Measurements from ENCODE around the gene PIEZO1. TPM values are rescaled to one million over a fixed set of nuclear protein-coding genes. Genes with fewer than 3 reads are reported as not detected.

PIEZO1 gene
- total and polyA plus RNA-seq, 2 donors (not counting 3 experiments of a cell fraction or from before 2014, with no cell fraction given) = 298 to 322 TPM

DNA sequence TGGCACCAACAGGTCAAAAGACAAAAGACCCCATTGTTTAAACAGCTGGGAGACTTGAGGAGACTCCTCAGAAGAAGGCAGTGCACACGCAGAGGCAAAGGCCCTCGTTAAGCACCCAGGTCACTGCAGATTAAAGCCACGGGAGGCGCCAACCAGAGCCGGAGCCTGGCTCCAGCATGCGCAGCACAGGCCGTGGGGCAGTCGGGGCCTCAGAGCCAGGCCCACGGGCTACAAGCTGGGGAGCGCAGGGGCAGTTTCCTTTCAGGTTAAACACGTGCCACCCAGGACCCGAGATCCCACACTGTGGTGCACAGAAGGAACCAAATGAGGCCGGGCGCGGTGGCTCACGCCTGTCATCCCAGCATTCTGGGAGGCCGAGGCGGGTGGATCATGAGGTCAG, 9.2 kb downstream of the PIEZO1 start:
- Histone ChIP-seq H3K27ac (ENCODE audit: insufficient read depth, low read depth, low read length) (no peak overlapping the region), H2AFZ (ENCODE audit: low read depth, low read length) (no peak overlapping the region), H4K20me1 (replicated peaks; ENCODE audit: control insufficient read depth, extremely low read depth, insufficient read depth, low read length) (no peaks in the 10 kb centered on the region), H3K79me2 (ENCODE audit: control insufficient read depth, insufficient read depth, low read length) (peaks cover 95% of the 10 kb centered on the region), H3K4me3 (replicated peaks in 1 of 3; ENCODE audit: insufficient read depth in 1 of 3, low read depth in 1 of 3, low read length in 3 of 3) (no peak overlapping the region), H3K4me2 (ENCODE audit: insufficient read depth, low read length) (no peak overlapping the region), H3K4me1 (ENCODE audit: control insufficient read depth, extremely low read depth, insufficient read depth, low read length) (peaks cover 14% of the 10 kb centered on the region), H3K27me3 (ENCODE audit: control insufficient read depth in 2 of 2, insufficient read depth in 2 of 2, low read length in 2 of 2) (no peaks in the 10 kb centered on the region), H3K9me3 (replicated peaks; ENCODE audit: control insufficient read depth, insufficient read depth, low read length) (no peaks in the 10 kb centered on the region), H3K36me3 (ENCODE audit: control insufficient read depth in 2 of 2, extremely low read depth in 1 of 2, insufficient read depth in 2 of 2, low read length in 2 of 2) (peaks cover 0 to 3% of the 10 kb centered on the region in 2 experiments), H3K9me1 (replicated peaks; ENCODE audit: control insufficient read depth, extremely low read depth, insufficient read depth, low read length) (no peaks in the 10 kb centered on the region), H3K9ac (replicated peaks; ENCODE audit: extremely low read depth, insufficient read depth, low read length) (no peak overlapping the region)
- no peak for FAIRE-seq
- intact Hi-C loops (cut with micrococcal nuclease) = no loop called here
- dilution Hi-C loops (cut with MboI; ENCODE audit: extremely low pct_ligation_motif_present, low sequenced_read_pairs) = no loop called here
- DNase-seq (ENCODE audit: low read depth, low spot score) = no peak
- TF ChIP-seq MYC (IDR thresholded peaks at IDR 0.05; ENCODE audit: low read depth, low read length) = no peak
- TF ChIP-seq POLR2AphosphoS5 (IDR thresholded peaks at IDR 0.05; ENCODE audit: insufficient read depth, low read depth, low read length) = no peak
- no peak for TF ChIP-seq JUN (IDR thresholded peaks at IDR 0.05; ENCODE audit: borderline replicate concordance, insufficient read depth, insufficient read length, low read depth)
- no peak for TF ChIP-seq EZH2 (IDR thresholded peaks at IDR 0.05; ENCODE audit: borderline replicate concordance, low read depth, low read length, severe bottlenecking)
- TF ChIP-seq, protein P1, sequence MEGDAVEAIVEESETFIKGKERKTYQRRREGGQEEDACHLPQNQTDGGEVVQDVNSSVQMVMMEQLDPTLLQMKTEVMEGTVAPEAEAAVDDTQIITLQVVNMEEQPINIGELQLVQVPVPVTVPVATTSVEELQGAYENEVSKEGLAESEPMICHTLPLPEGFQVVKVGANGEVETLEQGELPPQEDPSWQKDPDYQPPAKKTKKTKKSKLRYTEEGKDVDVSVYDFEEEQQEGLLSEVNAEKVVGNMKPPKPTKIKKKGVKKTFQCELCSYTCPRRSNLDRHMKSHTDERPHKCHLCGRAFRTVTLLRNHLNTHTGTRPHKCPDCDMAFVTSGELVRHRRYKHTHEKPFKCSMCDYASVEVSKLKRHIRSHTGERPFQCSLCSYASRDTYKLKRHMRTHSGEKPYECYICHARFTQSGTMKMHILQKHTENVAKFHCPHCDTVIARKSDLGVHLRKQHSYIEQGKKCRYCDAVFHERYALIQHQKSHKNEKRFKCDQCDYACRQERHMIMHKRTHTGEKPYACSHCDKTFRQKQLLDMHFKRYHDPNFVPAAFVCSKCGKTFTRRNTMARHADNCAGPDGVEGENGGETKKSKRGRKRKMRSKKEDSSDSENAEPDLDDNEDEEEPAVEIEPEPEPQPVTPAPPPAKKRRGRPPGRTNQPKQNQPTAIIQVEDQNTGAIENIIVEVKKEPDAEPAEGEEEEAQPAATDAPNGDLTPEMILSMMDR (IDR thresholded peaks at IDR 0.05; ENCODE audit: extremely low read depth in 1 of 2, insufficient read depth in 1 of 2, low read depth in 1 of 2, low read length in 2 of 2) = no peak
- TF ChIP-seq, protein P2, sequence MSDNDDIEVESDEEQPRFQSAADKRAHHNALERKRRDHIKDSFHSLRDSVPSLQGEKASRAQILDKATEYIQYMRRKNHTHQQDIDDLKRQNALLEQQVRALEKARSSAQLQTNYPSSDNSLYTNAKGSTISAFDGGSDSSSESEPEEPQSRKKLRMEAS (IDR thresholded peaks at IDR 0.05; ENCODE audit: insufficient read depth, insufficient read length) = no peak
- TF ChIP-seq GATA2 (IDR thresholded peaks at IDR 0.05; ENCODE audit: insufficient read depth, insufficient read length, low read depth, low read length) = no peak
- TF ChIP-seq FOS (IDR thresholded peaks at IDR 0.05; ENCODE audit: borderline replicate concordance, insufficient read depth, low read length) = no peak
- no peak for TF ChIP-seq POLR2A (IDR thresholded peaks at IDR 0.05; ENCODE audit: low read depth, low read length)
- BruUV-seq (replicated peaks) = no TSS peak
- CTCF ChIA-PET = no interaction called here
- POLR2A ChIA-PET = no interaction called here
